ENCODE data around the gene SHC1.

The SHC1 gene

DNA sequence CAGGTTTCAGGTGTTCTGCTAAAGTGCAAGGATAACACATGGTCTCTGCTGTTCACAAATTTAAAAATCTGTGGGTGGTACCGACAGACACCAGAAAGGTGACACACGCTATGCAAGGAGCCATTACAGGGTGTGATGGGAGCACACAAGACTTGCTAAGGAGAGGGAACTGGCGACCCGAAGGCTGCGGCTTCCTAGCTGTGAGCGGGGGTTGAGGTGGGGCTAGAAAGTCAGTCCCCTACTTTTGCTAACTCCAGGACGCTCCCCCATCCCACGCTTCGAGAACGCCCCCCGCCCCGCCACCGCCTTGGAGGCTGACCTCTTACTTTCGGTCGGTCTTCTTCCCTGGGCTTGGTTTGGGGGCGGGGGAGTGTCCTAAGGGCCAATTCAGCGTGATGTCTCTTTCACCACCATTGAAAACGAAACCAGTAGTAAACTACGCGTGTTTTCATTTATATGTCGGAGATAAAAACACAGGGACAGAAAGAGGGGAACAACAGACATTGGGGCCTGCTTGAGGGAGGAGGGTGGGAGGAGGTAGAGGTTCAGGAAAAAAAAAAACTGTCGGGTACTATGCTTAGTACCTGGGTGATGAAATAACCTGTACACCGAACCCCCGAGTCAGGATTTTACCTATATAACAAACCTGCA lies 5.0 kb upstream of the SHC1 start (continued):
- TF ChIP-seq ZBTB8A (tag by site-specific recombination; IDR thresholded peaks at IDR 0.05) (no peak), ZNF585B (tag by site-specific recombination; IDR thresholded peaks at IDR 0.05) (no peak), ZNF791 (tag by site-specific recombination; IDR thresholded peaks at IDR 0.05) (no peak), KLF8 (tag by site-specific recombination; IDR thresholded peaks at IDR 0.05) (no peak), SP3 (tag by site-specific recombination; IDR thresholded peaks at IDR 0.05) (peak; percentile 36), SP2 (tag by site-specific recombination; IDR thresholded peaks at IDR 0.05) (peak; percentile 87), RBAK (tag by site-specific recombination; IDR thresholded peaks at IDR 0.05) (no peak), ZNF132 (tag by site-specific recombination; IDR thresholded peaks at IDR 0.05; ENCODE audit: borderline replicate concordance) (no peak), ZNF404 (tag by site-specific recombination; IDR thresholded peaks at IDR 0.05) (no peak)

DNA sequence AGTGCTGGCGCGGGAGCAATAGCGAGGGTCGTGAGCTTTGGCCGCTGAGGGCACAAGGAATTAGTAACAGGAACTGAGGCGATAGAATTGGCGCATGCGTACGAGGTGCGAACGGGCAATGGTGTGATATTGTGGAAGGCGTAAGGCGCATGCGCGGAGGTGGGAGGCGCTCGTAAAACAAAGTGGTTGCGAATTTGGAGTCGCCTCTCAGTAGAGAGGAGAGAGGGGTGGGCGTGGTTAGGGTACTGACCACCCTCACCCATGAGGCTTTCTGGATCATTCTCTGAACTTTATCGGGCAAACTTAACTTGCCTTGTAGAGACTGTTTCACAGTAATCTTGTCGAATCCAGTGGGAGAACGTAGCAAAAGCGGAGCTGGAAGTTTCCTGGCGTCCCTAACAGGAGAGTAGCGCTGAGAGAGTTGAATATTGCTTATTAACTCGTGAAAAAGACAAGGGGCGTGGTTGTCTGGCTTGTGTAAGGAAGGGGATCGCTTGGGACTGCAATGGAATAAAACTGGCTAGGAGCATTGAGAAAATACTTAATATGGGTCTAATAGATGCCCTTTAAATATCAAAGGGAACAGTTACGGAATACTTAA lies 4.4 kb upstream of the SHC1 start:
- CTCF ChIA-PET = interaction anchor here (1.2 to 2.0 kb wide), 2 partner anchors 8 to 21 kb away, joined by 3 to 11 read pairs; partner anchors contain the start of gene FLAD1
- peak overlapping the region; percentile 67 for H3K4me3 ChIP-seq (ENCODE audit: low read depth, low read length)
- POLR2A ChIA-PET = interaction anchor here (2.0 to 6.0 kb wide), 4 partner anchors 8 to 27 kb away, joined by 9 to 66 read pairs (median 14); partner anchors contain the start of genes FLAD1, LENEP and ZBTB7B
- peaks cover 12% of the 10 kb centered on the region for H3K4me1 ChIP-seq (ENCODE audit: control insufficient read depth, insufficient read depth, low read length)
- peaks cover 0 to 20% of the 10 kb centered on the region in 2 experiments; a peak in 2 of 3 replicates for H3K36me3 ChIP-seq (ENCODE audit: control insufficient read depth in 2 of 2, insufficient read depth in 1 of 2, low read length in 2 of 2)
- H3K27ac ChIP-seq (ENCODE audit: extremely low read depth, low read depth, low read length) = peak overlapping the region; percentile 76
- no peaks in the 10 kb centered on the region for H3K9me3 ChIP-seq (ENCODE audit: control insufficient read depth, insufficient read depth, low read depth, low read length)
- TF ChIP-seq, protein P1, sequence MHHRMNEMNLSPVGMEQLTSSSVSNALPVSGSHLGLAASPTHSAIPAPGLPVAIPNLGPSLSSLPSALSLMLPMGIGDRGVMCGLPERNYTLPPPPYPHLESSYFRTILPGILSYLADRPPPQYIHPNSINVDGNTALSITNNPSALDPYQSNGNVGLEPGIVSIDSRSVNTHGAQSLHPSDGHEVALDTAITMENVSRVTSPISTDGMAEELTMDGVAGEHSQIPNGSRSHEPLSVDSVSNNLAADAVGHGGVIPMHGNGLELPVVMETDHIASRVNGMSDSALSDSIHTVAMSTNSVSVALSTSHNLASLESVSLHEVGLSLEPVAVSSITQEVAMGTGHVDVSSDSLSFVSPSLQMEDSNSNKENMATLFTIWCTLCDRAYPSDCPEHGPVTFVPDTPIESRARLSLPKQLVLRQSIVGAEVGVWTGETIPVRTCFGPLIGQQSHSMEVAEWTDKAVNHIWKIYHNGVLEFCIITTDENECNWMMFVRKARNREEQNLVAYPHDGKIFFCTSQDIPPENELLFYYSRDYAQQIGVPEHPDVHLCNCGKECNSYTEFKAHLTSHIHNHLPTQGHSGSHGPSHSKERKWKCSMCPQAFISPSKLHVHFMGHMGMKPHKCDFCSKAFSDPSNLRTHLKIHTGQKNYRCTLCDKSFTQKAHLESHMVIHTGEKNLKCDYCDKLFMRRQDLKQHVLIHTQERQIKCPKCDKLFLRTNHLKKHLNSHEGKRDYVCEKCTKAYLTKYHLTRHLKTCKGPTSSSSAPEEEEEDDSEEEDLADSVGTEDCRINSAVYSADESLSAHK (tag by site-specific recombination; IDR thresholded peaks at IDR 0.05) = no peak
- TF ChIP-seq ZNF132 (tag by site-specific recombination; IDR thresholded peaks at IDR 0.05; ENCODE audit: borderline replicate concordance) (no peak), TRIM28 (IDR thresholded peaks at IDR 0.05; ENCODE audit: borderline replicate concordance, low read length) (peak; percentile 62; the same call in 1 of the 2 replicates), ZBTB21 (tag by site-specific recombination; IDR thresholded peaks at IDR 0.05) (no peak), BCL11B (tag by site-specific recombination; IDR thresholded peaks at IDR 0.05; ENCODE audit: low read depth) (0 out of 2 replicates have a peak, but pooled peaks have one; percentile 13), HOXA7 (CRISPR knock-in tag; IDR thresholded peaks at IDR 0.05; ENCODE audit: borderline replicate concordance) (no peak), ZNF501 (tag by site-specific recombination; IDR thresholded peaks at IDR 0.05) (no peak; the same call in 1 of the 2 replicates), ZEB2 (tag by site-specific recombination; IDR thresholded peaks at IDR 0.05) (peak; percentile 14), ZNF423 (tag by site-specific recombination; IDR thresholded peaks at IDR 0.05) (no peak), TCF7L2 (IDR thresholded peaks at IDR 0.05; ENCODE audit: borderline replicate concordance, low read depth, low read length) (peak; percentile 92; the same call in 1 of the 2 replicates), WT1 (tag by site-specific recombination; IDR thresholded peaks at IDR 0.05) (peak; percentile 73; the same call in 1 of the 2 replicates), ZSCAN16 (tag by site-specific recombination; IDR thresholded peaks at IDR 0.05) (no peak)
- TF ChIP-seq, protein P2, sequence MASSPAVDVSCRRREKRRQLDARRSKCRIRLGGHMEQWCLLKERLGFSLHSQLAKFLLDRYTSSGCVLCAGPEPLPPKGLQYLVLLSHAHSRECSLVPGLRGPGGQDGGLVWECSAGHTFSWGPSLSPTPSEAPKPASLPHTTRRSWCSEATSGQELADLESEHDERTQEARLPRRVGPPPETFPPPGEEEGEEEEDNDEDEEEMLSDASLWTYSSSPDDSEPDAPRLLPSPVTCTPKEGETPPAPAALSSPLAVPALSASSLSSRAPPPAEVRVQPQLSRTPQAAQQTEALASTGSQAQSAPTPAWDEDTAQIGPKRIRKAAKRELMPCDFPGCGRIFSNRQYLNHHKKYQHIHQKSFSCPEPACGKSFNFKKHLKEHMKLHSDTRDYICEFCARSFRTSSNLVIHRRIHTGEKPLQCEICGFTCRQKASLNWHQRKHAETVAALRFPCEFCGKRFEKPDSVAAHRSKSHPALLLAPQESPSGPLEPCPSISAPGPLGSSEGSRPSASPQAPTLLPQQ (tag by site-specific recombination; IDR thresholded peaks at IDR 0.05) = no peak
- TF ChIP-seq, protein P3, sequence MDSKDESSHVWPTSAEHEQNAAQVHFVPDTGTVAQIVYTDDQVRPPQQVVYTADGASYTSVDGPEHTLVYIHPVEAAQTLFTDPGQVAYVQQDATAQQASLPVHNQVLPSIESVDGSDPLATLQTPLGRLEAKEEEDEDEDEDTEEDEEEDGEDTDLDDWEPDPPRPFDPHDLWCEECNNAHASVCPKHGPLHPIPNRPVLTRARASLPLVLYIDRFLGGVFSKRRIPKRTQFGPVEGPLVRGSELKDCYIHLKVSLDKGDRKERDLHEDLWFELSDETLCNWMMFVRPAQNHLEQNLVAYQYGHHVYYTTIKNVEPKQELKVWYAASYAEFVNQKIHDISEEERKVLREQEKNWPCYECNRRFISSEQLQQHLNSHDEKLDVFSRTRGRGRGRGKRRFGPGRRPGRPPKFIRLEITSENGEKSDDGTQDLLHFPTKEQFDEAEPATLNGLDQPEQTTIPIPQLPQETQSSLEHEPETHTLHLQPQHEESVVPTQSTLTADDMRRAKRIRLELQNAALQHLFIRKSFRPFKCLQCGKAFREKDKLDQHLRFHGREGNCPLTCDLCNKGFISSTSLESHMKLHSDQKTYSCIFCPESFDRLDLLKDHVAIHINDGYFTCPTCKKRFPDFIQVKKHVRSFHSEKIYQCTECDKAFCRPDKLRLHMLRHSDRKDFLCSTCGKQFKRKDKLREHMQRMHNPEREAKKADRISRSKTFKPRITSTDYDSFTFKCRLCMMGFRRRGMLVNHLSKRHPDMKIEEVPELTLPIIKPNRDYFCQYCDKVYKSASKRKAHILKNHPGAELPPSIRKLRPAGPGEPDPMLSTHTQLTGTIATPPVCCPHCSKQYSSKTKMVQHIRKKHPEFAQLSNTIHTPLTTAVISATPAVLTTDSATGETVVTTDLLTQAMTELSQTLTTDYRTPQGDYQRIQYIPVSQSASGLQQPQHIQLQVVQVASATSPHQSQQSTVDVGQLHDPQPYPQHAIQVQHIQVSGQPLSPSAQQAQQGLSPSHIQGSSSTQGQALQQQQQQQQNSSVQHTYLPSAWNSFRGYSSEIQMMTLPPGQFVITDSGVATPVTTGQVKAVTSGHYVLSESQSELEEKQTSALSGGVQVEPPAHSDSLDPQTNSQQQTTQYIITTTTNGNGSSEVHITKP (tag by site-specific recombination; IDR thresholded peaks at IDR 0.05) = no peak
- TF ChIP-seq, protein P4, sequence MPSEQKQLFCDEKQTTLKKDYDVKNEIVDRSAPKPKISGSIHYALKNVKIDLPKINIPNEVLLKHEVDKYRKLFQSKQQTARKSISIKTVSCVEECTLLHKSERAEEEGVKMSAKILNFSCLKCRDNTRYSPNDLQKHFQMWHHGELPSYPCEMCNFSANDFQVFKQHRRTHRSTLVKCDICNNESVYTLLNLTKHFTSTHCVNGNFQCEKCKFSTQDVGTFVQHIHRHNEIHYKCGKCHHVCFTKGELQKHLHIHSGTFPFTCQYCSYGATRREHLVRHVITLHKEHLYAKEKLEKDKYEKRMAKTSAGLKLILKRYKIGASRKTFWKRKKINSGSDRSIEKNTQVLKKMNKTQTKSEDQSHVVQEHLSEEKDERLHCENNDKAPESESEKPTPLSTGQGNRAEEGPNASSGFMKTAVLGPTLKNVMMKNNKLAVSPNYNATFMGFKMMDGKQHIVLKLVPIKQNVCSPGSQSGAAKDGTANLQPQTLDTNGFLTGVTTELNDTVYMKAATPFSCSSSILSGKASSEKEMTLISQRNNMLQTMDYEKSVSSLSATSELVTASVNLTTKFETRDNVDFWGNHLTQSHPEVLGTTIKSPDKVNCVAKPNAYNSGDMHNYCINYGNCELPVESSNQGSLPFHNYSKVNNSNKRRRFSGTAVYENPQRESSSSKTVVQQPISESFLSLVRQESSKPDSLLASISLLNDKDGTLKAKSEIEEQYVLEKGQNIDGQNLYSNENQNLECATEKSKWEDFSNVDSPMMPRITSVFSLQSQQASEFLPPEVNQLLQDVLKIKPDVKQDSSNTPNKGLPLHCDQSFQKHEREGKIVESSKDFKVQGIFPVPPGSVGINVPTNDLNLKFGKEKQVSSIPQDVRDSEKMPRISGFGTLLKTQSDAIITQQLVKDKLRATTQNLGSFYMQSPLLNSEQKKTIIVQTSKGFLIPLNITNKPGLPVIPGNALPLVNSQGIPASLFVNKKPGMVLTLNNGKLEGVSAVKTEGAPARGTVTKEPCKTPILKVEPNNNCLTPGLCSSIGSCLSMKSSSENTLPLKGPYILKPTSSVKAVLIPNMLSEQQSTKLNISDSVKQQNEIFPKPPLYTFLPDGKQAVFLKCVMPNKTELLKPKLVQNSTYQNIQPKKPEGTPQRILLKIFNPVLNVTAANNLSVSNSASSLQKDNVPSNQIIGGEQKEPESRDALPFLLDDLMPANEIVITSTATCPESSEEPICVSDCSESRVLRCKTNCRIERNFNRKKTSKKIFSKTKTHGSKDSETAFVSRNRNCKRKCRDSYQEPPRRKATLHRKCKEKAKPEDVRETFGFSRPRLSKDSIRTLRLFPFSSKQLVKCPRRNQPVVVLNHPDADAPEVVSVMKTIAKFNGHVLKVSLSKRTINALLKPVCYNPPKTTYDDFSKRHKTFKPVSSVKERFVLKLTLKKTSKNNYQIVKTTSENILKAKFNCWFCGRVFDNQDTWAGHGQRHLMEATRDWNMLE (tag by site-specific recombination; conservative IDR thresholded peaks at IDR 0.05; ENCODE audit: low read depth) = no peak; the same call in 1 of the 2 replicates

All from HEK293 (cell line).